22Rv1 (cell line): ENCODE results near the gene ADIPOR2.

Source experiments
- CTCF ChIP-seq: fragments of 450-650 bp; IDR thresholded peaks from 2 replicates; pipeline ENCODE4 v1.5.1; 2017; ENCODE audit warnings: mild to moderate bottlenecking
- ZFX ChIP-seq: fragments of 450-650 bp; IDR thresholded peaks from 2 replicates; pipeline ENCODE4 v1.6.1; 2017; ENCODE audit warnings: antibody characterized with exemption, borderline replicate concordance

GRCh38 chr12:1732914-1733313 lies 42.0 kb downstream of the ADIPOR2 start:
- no peak for TF ChIP-seq CTCF
- no peak for TF ChIP-seq ZFX
